Measurements from ENCODE around the gene TIMM17B. TPM values are rescaled to one million over a fixed set of nuclear protein-coding genes. Genes with fewer than 3 reads are reported as not detected.

TIMM17B gene
- total and polyA plus RNA-seq, 2 donors from 2014 or later, result 44.8 to 109 TPM

DNA sequence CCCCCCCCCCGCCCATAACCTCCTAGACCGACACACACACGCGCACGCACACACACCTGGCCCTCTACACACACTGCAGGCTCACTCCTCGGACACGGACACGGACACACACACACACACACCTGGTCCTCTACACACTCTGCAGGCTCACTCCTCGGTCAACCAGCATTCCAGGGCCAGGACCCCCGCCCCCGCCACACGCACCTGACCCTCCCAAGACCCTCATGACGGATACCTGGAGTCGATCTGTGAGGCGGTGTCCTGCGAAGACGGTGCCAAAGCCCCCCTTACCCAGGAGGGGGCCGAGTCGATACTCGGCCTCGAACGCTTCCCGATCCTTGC is 20.7 kb upstream of the TIMM17B start:
- TF ChIP-seq, protein P1, sequence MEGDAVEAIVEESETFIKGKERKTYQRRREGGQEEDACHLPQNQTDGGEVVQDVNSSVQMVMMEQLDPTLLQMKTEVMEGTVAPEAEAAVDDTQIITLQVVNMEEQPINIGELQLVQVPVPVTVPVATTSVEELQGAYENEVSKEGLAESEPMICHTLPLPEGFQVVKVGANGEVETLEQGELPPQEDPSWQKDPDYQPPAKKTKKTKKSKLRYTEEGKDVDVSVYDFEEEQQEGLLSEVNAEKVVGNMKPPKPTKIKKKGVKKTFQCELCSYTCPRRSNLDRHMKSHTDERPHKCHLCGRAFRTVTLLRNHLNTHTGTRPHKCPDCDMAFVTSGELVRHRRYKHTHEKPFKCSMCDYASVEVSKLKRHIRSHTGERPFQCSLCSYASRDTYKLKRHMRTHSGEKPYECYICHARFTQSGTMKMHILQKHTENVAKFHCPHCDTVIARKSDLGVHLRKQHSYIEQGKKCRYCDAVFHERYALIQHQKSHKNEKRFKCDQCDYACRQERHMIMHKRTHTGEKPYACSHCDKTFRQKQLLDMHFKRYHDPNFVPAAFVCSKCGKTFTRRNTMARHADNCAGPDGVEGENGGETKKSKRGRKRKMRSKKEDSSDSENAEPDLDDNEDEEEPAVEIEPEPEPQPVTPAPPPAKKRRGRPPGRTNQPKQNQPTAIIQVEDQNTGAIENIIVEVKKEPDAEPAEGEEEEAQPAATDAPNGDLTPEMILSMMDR (IDR thresholded peaks at IDR 0.05; ENCODE audit: borderline replicate concordance, extremely low read depth, insufficient read depth), result no peak
- Histone ChIP-seq H3K27me3 (ENCODE audit: control insufficient read depth, insufficient read depth, low read length) (no peaks in the 10 kb centered on the region), H3K4me1 (ENCODE audit: control insufficient read depth in 2 of 3, insufficient read depth in 2 of 3, low read depth in 1 of 3, low read length in 3 of 3) (peaks cover 0 to 15% (median 0%) of the 10 kb centered on the region in 3 donors), H3K9ac (ENCODE audit: low read length in 3 of 3) (peak overlapping the region in 1 of 3 donors; percentile 58), H3K27ac (ENCODE audit: low read depth in 2 of 2, low read length in 2 of 2) (peak overlapping the region in 1 of 2 donors; percentile 84), H3K4me3 (ENCODE audit: low read length in 3 of 3) (peak overlapping the region; percentile 30 to 53 (median 52)), H3K36me3 (ENCODE audit: control insufficient read depth in 2 of 3, insufficient read depth in 3 of 3, low read length in 3 of 3) (peaks cover 0 to 3% (median 0%) of the 10 kb centered on the region in 3 donors), H3K9me3 (ENCODE audit: control insufficient read depth in 2 of 3, insufficient read depth in 1 of 3, low read length in 3 of 3) (no peaks in the 10 kb centered on the region)
- FAIRE-seq (no peak), DNase-seq (peak in 1 of 5 donors; percentile 69)
- intact Hi-C loops (cut with DNase I), result no loop called here

DNA sequence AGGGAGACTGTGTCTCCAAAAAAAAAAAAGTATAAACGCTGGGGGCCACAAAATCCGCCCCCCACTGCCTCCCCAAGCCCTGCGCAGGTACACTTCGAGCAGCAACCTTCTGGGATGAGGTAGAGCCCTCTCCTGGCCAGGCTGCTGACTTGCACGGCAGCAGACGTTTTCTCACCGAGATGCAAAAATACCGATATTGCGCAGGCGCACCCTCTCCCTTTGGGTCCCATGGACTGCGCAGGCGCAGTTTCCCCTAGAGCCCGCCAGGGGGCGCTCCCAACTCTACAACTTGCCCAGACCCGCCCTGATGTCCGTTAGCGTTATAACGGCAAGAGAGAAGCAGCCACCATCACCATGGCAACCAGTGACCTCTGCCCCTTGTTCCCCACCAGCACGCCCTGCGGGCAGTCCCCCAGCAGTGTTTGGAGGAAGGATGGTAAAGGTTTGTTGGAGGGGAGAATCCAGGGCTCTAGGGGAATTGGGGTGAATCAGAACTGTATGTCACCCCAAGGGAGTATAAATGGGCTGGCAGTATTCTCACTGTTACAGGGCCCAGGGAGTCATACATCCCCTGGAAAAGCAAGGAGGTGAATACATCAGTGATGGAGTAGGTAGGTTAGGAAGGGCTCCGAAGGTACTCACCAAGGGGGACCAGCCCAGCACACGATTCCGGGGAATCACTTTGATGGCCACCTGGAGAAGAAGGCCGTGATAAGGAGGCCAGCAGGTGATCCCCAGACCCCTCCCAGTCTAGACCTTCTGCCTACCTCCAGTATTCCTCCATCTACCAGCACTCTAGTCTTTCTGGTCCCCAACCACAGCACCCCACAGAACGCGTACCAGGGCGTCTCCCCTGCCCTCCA is 19.8 kb upstream of the TIMM17B start:
- H3K27ac ChIP-seq (ENCODE audit: low read depth in 2 of 2, low read length in 2 of 2), result no peak overlapping the region
- intact Hi-C loops (cut with DNase I), result no loop called here
- H3K9me3 ChIP-seq (ENCODE audit: control insufficient read depth in 2 of 3, insufficient read depth in 1 of 3, low read length in 3 of 3), result no peaks in the 10 kb centered on the region
- H3K36me3 ChIP-seq (ENCODE audit: control insufficient read depth in 2 of 3, insufficient read depth in 3 of 3, low read length in 3 of 3), result no peaks in the 10 kb centered on the region
- peak overlapping the region in 2 of 3 donors; percentile 28 to 46 for H3K4me3 ChIP-seq (ENCODE audit: low read length in 3 of 3)
- TF ChIP-seq, protein P1 (IDR thresholded peaks at IDR 0.05; ENCODE audit: borderline replicate concordance, extremely low read depth, insufficient read depth), result peak; percentile 75
- H3K4me1 ChIP-seq (ENCODE audit: control insufficient read depth in 2 of 3, insufficient read depth in 2 of 3, low read depth in 1 of 3, low read length in 3 of 3), result peaks cover 0 to 15% (median 0%) of the 10 kb centered on the region in 3 donors
- FAIRE-seq (peak; percentile 97), DNase-seq (peak; percentile 93 to 95 (median 94))
- H3K27me3 ChIP-seq (ENCODE audit: control insufficient read depth, insufficient read depth, low read length), result no peaks in the 10 kb centered on the region
- H3K9ac ChIP-seq (ENCODE audit: low read length in 3 of 3), result peak overlapping the region in 1 of 3 donors; percentile 19

DNA sequence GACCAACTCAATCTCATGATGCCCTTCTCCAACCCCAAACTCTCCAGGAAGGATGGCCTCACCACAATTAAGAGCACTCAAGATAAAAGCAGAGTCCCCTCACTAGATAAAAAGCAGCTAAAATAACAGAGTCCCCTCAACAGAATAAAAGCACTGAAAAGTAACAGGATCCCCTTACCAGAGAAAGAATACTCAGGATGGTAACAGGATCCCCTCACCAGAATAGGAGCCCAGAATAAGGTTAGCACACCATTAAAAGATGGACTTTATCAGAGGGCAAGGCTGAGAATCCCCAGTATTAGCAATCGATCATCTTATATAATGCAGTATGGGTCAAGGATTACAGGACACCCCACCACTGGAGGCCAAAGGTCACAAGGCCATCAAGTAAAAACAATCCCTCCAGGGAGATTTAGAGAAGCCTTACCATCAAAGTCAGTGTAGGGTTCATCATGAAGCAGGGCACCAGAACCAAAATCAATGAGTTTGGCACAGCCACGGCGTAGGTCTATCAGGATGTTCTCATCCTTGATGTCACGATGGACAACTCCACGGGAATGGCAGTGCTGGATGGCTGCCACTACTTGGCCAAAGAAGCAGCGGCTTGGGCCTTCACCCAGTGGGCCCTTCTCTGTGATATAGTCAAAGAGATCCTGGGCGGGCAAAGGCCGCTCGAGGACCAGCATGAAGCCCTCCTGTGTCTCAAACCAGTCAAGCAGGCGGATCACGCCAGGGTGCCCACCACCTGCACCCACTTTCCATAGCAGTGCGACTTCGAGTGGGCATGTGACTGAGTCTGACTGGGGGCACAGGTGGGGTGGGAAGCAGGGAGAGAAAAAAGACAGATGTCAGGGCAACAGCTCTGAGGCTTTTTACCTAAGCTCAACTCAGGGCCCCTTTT is 17.3 kb upstream of the TIMM17B start:
- peak in 1 of 5 donors; percentile 69 for DNase-seq
- intact Hi-C loops (cut with DNase I), result no loop called here
- Histone ChIP-seq H3K27ac (ENCODE audit: low read depth in 2 of 2, low read length in 2 of 2) (no peak overlapping the region), H3K4me1 (ENCODE audit: control insufficient read depth in 2 of 3, insufficient read depth in 2 of 3, low read depth in 1 of 3, low read length in 3 of 3) (peaks cover 0 to 21% (median 0%) of the 10 kb centered on the region in 3 donors), H3K9ac (ENCODE audit: low read length in 3 of 3) (no peak overlapping the region), H3K36me3 (ENCODE audit: control insufficient read depth in 2 of 3, insufficient read depth in 3 of 3, low read length in 3 of 3) (no peaks in the 10 kb centered on the region), H3K27me3 (ENCODE audit: control insufficient read depth, insufficient read depth, low read length) (no peaks in the 10 kb centered on the region), H3K4me3 (ENCODE audit: low read length in 3 of 3) (no peak overlapping the region), H3K9me3 (ENCODE audit: control insufficient read depth in 2 of 3, insufficient read depth in 1 of 3, low read length in 3 of 3) (no peaks in the 10 kb centered on the region)
- TF ChIP-seq, protein P1 (IDR thresholded peaks at IDR 0.05; ENCODE audit: borderline replicate concordance, extremely low read depth, insufficient read depth), result no peak
- FAIRE-seq, result no peak

Data from kidney (tissue), 14 donors.